ENCODE results near the gene TMPRSS15. TPM values are rescaled to one million over a fixed set of nuclear protein-coding genes. Genes with fewer than 3 reads are reported as not detected.

TMPRSS15 gene
- total and polyA plus RNA-seq, 4 donors, result not detected

- Histone ChIP-seq H3K36me3 (ENCODE audit: control insufficient read depth in 4 of 4, insufficient read depth in 3 of 4, low read depth in 1 of 4, low read length in 3 of 4) (no peaks in the 10 kb centered on the region), H3K4me3 (ENCODE audit: low read depth in 1 of 3, low read length in 3 of 3) (no peak overlapping the region), H3K27me3 (ENCODE audit: control insufficient read depth in 4 of 4, insufficient read depth in 4 of 4, low read length in 3 of 4) (no peaks in the 10 kb centered on the region), H3K9me3 (ENCODE audit: control insufficient read depth in 4 of 4, low read length in 3 of 4) (no peaks in the 10 kb centered on the region), H3K4me1 (ENCODE audit: control insufficient read depth in 4 of 4, insufficient read depth in 4 of 4, low read length in 3 of 4) (no peaks in the 10 kb centered on the region), H3K9ac (ENCODE audit: low read depth in 1 of 2, low read length in 2 of 2) (no peak overlapping the region), H3K27ac (ENCODE audit: low read depth in 1 of 2, low read length in 2 of 2) (no peak overlapping the region)
- DNase-seq (ENCODE audit: low spot score), result no peak
- TF ChIP-seq, protein P1, sequence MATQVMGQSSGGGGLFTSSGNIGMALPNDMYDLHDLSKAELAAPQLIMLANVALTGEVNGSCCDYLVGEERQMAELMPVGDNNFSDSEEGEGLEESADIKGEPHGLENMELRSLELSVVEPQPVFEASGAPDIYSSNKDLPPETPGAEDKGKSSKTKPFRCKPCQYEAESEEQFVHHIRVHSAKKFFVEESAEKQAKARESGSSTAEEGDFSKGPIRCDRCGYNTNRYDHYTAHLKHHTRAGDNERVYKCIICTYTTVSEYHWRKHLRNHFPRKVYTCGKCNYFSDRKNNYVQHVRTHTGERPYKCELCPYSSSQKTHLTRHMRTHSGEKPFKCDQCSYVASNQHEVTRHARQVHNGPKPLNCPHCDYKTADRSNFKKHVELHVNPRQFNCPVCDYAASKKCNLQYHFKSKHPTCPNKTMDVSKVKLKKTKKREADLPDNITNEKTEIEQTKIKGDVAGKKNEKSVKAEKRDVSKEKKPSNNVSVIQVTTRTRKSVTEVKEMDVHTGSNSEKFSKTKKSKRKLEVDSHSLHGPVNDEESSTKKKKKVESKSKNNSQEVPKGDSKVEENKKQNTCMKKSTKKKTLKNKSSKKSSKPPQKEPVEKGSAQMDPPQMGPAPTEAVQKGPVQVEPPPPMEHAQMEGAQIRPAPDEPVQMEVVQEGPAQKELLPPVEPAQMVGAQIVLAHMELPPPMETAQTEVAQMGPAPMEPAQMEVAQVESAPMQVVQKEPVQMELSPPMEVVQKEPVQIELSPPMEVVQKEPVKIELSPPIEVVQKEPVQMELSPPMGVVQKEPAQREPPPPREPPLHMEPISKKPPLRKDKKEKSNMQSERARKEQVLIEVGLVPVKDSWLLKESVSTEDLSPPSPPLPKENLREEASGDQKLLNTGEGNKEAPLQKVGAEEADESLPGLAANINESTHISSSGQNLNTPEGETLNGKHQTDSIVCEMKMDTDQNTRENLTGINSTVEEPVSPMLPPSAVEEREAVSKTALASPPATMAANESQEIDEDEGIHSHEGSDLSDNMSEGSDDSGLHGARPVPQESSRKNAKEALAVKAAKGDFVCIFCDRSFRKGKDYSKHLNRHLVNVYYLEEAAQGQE (IDR thresholded peaks at IDR 0.05), result no peak
- TF ChIP-seq HNF4A (conservative IDR thresholded peaks at IDR 0.05) (no peak), JUND (IDR thresholded peaks at IDR 0.05) (no peak), EGR1 (IDR thresholded peaks at IDR 0.05; ENCODE audit: low read depth in 2 of 2) (no peak), RXRA (IDR thresholded peaks at IDR 0.05) (no peak), YY1 (IDR thresholded peaks at IDR 0.05) (no peak), FOXA2 (IDR thresholded peaks at IDR 0.05) (no peak), SP1 (IDR thresholded peaks at IDR 0.05) (no peak), NR2F2 (IDR thresholded peaks at IDR 0.05) (no peak), GABPA (IDR thresholded peaks at IDR 0.05 in 1 of 2, conservative IDR thresholded peaks at IDR 0.05 in 1 of 2) (no peak), MAX (IDR thresholded peaks at IDR 0.05) (no peak), ATF3 (IDR thresholded peaks at IDR 0.05) (no peak), RAD21 (IDR thresholded peaks at IDR 0.05) (no peak), TAF1 (conservative IDR thresholded peaks at IDR 0.05) (no peak)
- 0% methylated on average over 1 of the region's 1 CpG for WGBS
Measured at GRCh38 chr21:18382141-18382540, 21.4 kb downstream of the TMPRSS15 start.

DNA sequence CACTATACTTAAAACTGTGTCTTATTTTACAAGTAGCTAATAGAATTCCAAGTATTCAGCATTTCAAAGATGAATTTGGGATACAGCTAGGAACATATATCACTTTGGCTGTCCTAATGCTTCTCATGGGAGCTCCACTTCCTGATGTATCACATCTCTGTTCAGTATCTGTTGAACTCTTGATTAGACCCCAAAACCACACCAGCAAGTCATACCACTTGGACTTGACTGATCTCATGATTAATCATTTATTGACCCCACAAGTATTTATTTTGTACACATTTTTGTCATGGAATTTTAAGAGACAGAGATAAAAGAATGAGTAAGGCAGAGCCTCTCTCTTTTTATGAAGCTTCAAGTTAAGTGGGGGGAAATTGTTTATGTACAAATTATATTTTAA, 30.0 kb downstream of the TMPRSS15 start:
- H3K36me3 ChIP-seq (ENCODE audit: control insufficient read depth in 4 of 4, insufficient read depth in 3 of 4, low read depth in 1 of 4, low read length in 3 of 4), result no peaks in the 10 kb centered on the region
- H3K4me1 ChIP-seq (ENCODE audit: control insufficient read depth in 4 of 4, insufficient read depth in 4 of 4, low read length in 3 of 4), result no peaks in the 10 kb centered on the region
- no peak overlapping the region for H3K4me3 ChIP-seq (ENCODE audit: low read depth in 1 of 3, low read length in 3 of 3)
- TF ChIP-seq GABPA (IDR thresholded peaks at IDR 0.05 in 1 of 2, conservative IDR thresholded peaks at IDR 0.05 in 1 of 2), result no peak
- TF ChIP-seq NR2F2 (IDR thresholded peaks at IDR 0.05), result no peak
- TF ChIP-seq ATF3 (IDR thresholded peaks at IDR 0.05), result no peak
- TF ChIP-seq EGR1 (IDR thresholded peaks at IDR 0.05; ENCODE audit: low read depth in 2 of 2), result no peak
- TF ChIP-seq, protein P1 (IDR thresholded peaks at IDR 0.05), result no peak
- TF ChIP-seq FOXA1 (IDR thresholded peaks at IDR 0.05), result no peak
- no peak for TF ChIP-seq FOXA2 (IDR thresholded peaks at IDR 0.05)
- no peak for DNase-seq (ENCODE audit: low spot score)
- no peaks in the 10 kb centered on the region for H3K27me3 ChIP-seq (ENCODE audit: control insufficient read depth in 4 of 4, insufficient read depth in 4 of 4, low read length in 3 of 4)
- no peaks in the 10 kb centered on the region for H3K9me3 ChIP-seq (ENCODE audit: control insufficient read depth in 4 of 4, low read length in 3 of 4)
- no peak overlapping the region for H3K9ac ChIP-seq (ENCODE audit: low read depth in 1 of 2, low read length in 2 of 2)
- no peak overlapping the region for H3K27ac ChIP-seq (ENCODE audit: low read depth in 1 of 2, low read length in 2 of 2)
